DOHH2 (cell line): ENCODE data around the gene NALF2.

Experiments used
- CTCF ChIP-seq: fragments of 200-600 bp; sonication (generic); IDR thresholded peaks from one replicate; pipeline ENCODE4 v1.5.1; 2014; ENCODE audit warnings: antibody characterized with exemption, mild to moderate bottlenecking, low read depth, low read length; ENCODE audit not compliant: poor library complexity, severe bottlenecking
- EZH2phosphoT487 ChIP-seq: fragments of 200-600 bp; sonication (generic); IDR thresholded peaks from 2 replicates; pipeline ENCODE4 v1.6.1; 2017; ENCODE audit warnings: borderline replicate concordance, mild to moderate bottlenecking, antibody characterized with exemption, low read length, moderate library complexity, mixed read lengths

- TF ChIP-seq CTCF (no peak), EZH2phosphoT487 (no peak)
Measured at GRCh38 chrX:69493766-69494165, 10.4 kb upstream of the NALF2 start.
